Measurements from ENCODE around the gene ARPC1A.
"Not testable (repeated sequence)": the region's sequence is repeated elsewhere in the genome, so short reads cannot be mapped to it uniquely, and the experiment has no call there.

Gene ARPC1A

DNA sequence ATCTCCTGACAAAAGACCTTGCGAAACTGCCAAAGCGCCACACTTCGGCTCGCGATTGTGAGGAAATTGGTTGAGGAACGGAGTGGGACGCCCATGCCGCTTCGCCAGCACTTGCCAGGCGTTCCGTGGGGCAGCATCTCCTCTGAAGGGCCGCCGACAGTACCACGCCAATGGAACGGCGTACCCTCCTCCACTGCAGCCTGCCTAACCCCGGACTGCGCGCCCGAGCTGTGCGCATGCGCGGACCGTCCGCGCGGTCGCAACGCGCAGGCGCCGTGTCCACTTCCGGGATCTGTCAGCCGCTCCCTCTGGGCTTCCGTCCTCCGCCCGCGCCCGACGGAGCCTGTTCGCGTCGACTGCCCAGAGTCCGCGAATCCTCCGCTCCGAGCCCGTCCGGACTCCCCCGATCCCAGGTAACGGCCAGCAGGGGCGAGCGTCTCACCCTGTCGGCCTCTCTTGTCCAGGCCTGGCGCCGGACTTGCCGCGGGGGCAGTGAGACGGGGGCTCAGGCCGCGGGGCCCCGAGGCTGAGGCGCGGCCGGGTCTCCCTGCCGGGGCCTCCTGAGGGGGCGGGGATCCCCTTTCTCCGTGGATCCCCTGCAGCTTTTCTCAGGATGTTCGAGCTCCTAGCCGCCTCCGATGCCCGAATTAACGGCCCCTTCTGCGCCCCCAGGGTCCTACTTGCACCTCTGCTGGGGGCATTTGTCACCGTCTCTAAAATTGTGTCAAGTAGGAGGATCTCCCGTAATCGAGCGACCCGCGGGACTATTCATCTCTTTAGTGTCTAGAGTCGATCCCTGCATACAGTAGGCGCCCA lies at the start of gene ARPC1A:
TSS of gene ARPC1A (plus strand) at position 307 of the 816 bp plus-strand sequence. CDS start 7,456 bp downstream, outside the sequence.
- DNase-seq (ENCODE audit: low spot score) = peak; percentile 100

DNA sequence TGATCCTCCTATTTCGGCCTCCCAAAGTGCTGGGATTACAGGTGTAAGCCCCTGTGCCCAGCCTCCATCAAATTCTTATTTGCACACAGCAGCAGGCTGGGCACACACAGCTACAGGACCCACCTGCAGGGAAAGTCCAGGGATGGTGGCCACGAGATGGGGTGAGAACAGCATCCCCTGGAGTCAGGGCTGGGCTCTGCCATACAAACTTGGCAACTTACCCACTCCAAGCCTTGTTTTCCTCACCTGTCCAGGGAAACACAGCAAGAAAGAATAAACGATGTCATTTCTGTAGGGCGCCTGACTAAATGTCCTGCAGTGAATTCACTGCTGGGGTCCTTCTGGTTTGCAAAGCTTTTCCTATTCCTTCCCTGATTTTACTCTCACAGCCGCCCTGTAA lies 47.5 kb upstream of the ARPC1A start:
- DNase-seq (ENCODE audit: low spot score) = no peak

DNA sequence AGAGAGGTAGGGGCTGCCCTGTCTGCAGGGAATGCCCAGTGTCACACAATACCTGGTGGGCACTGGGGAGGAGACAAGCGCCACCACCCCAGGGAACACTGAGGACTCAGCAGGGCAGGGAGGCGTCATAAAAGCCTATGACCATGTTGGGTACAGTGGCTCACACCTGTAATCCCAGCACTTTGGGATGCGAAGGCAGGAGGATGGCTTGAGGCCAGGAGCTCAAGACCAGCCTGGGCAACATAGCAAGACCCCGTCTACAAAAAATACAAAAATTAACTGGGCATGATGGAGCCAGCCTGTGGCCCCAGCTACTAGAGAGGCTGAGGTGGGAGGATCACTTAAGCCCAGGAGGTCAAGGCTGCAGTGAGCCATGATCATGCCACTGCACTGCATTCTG lies 41.5 kb upstream of the ARPC1A start:
- DNase-seq (ENCODE audit: low spot score) = not testable (repeated sequence)

DNA sequence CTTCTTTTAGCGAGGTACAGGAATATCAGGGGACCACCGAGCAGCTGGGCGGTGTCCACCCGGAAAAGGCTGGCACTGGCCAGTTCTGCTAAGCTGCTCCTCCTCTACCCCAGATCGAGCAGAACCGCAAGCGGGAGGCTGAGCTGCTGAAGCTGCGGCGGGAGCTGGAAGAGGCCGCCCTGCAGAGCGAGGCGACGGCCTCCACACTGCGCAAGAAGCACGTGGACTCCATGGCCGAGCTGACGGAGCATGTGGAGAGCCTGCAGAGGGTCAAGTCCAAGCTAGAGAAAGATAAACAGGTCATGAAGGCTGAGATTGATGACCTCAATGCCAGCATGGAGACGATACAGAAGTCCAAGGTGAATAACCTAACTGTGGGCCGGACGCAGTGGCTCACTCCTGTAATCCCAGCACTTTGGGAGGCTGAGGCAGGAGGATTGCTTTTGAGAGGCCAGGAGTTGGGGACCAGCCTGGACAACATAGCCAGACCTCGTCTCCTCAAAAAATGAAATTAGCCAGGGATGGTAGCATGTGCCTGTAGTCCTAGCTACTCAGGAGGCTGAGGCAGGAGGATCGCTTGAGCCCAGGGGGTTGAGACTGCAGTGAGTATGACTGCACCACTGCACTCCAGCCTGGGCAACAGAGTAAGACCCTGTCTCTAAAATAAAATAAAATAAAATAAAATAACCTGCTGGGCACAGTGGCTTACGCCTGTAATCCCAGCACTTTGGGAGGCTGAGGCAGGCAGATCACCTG lies 37.7 kb upstream of the ARPC1A start:
- DNase-seq (ENCODE audit: low spot score) = no peak

DNA sequence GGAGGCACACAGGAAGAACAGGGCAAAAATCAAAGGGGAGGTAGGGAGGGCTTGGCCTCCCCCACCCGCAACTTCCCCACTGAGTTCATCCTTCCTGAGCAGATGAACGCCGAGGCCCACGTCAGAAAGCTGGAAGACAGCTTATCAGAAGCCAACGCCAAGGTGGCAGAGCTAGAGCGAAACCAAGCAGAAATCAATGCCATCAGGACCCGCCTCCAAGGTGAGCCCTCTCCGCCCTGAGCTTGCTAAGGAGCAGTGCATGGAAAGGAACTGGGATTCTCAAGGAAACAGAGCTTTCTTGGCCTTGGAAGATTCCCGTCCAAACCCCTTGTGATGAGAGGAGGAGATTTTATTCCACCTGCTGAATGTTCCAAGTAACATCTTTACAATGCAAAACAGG lies 36.5 kb upstream of the ARPC1A start:
- DNase-seq (ENCODE audit: low spot score) = no peak

DNA sequence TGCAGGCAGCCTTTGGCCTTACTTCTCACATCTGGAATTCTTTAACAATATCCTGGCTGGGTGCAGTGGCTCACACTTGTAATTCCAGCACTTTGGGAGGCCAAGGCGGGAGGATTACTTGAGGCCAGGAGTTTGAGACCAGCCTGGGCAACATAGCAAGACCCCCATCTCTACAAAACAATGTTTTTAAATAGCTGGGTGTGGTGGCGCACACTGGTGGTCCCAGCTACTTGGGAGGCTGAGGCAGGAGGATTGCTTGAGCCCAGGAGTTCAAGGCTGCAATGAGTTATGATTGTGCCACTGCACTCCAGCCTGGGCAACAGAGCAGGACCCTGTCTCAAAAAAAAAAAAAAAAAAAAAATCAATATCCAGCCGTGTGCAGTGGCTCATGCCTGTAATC lies 35.5 kb upstream of the ARPC1A start:
- not testable (repeated sequence) for DNase-seq (ENCODE audit: low spot score)

DNA sequence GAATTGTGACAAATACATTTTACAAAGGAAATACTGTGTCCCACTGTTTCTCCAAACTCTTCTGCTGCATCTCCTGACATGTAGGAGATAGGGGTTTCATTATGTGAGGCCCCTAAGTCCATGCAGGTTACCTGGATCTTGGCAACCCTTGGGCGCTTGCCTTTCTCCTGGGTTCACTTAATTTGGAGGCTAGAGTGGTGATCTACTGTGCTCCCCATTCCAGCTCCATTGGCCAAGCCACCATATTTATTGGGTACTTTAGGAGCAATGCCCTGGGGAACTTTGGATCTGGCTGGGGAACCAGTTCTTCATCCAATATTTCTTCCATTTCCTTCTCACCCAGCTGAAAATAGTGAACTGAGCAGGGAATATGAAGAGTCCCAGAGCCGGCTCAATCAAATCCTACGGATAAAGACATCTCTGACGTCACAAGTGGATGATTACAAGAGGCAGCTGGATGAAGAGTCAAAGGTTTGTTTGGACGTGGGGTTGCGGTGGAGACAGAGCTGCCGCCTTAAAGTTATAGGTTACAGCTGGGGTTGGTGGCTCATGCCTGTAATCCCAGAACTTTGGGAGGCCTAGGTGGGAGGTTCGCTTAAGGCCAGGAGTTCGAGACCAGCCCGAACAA lies 34.6 kb upstream of the ARPC1A start:
- no peak for DNase-seq (ENCODE audit: low spot score)

DNA sequence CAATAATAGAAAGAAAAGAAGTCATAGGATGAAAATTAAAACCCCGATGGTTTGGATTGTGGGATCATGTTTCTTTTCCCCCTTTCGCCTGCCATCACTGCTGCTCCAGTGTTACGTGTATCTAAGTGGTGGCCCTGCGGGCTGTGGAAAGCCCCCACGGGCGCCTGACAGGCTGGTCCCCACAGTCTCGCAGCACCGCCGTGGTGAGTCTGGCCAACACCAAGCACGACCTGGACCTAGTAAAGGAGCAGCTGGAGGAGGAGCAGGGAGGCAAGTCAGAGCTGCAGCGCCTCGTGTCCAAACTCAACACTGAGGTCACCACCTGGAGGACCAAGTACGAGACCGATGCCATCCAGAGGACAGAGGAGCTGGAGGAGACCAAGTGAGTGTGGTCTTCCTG lies 33.6 kb upstream of the ARPC1A start:
- DNase-seq (ENCODE audit: low spot score) = no peak

DNA sequence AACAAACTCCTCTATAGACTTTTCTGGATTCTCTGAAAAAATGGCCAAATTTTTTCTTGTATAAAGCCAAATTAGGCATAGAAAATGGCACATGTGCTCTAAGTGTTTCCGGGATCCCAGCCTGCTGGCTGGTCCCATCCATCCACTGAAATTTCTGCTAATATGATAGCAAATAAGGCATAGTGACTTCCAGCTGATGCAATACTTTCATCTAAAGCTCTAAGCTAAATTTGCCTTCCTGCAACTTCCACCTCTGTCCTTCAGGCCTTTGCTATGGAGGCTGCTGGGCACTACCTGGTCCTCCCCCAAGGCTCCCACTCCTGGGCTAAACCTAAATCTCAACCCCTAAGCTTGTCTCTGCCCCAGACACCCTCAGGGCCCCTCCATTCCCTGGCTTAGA lies 32.5 kb upstream of the ARPC1A start:
- no peak for DNase-seq (ENCODE audit: low spot score)

DNA sequence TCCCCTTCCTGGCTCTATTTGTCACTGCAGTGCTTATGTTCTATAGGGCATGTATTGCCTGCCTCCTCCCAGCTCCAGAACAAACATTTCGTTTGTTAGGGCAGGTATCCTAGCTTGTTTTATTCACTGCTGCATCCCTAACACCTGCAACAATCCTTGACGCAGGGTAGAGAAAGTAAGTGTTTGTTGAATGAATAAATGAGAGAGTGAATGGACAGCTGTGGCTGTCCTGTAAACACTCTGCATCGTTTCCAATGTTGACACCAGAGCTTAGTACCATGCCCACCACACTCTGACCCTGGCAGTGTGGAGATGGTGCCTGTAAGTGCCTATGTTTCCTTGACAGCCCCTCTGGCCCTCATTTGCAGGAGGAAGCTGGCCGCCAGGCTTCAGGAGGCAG lies 32.0 kb upstream of the ARPC1A start:
- no peak for DNase-seq (ENCODE audit: low spot score)

DNA sequence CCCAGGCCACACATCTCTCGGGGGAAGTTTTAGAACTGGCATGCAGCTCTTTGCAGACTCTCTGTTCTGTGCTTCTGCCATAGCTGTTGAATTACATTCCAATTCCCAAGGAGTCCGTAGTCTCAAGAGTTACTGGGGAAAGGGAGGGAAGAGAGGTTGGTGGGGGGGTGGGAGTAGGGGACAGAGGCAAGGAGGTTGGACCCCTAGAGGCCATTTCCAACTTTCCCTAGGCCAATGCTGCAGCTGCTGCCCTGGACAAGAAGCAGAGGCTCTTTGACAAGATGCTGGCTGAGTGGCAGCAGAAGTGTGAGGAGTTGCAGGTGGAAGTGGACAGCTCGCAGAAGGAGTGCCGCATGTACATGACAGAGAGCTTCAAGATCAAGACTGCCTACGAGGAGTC lies 29.2 kb upstream of the ARPC1A start:
- no peak for DNase-seq (ENCODE audit: low spot score)

DNA sequence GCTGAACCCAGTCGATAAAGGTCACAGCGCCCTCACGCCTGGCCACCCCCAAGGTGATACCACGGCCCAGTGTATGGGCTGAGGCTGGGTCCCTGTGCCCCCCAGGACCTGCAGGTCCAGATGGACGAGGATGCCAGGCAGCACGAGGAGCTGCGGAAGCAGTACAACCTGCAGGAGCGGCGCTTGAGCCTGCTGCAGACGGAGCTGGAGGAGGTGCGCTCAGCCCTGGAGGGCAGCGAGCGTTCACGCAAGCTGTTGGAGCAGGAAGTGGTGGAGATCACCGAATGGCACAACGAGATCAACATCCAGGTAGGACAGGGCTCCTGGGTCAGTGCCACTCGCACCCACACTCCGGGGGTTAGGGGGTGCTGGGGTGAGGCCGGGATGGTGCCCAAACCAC lies 24.2 kb upstream of the ARPC1A start:
- no peak for DNase-seq (ENCODE audit: low spot score)

DNA sequence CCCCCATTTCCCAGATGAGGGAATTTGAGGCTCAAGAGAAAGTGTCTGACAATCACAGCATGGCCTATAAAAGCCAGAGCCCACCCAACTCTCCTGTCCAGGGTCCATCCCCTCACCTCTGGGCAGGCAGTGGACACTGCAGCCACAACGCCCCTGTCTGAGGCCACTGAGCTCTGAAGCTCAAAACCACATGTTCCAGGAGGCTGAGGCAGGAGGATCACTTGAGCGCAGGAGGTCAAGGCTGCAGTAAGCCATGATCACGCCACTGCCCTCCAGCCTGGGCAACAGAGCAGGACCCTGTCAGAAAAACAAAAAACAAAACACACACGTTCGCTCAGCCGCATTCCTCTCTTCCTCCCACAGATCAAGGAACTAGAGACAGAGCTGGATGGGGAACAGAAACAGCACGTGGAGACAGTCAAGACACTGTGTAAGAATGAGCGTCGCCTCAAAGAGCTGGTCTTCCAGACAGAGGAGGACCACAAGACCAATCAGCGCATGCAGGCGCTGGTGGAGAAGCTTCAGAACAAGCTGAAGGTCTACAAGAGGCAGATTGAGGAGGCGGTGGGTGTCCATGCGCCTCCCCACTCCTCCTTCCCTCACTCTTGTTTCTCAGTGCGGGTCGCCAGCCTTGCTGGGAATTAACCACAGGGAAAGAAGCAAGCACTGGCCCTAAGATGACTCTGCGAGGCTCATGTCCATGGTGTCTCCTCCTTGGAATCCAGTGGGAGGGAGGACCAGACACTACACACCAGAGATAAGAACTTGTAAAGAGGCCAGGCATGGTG lies 20.0 kb upstream of the ARPC1A start:
- DNase-seq (ENCODE audit: low spot score) = no peak

DNA sequence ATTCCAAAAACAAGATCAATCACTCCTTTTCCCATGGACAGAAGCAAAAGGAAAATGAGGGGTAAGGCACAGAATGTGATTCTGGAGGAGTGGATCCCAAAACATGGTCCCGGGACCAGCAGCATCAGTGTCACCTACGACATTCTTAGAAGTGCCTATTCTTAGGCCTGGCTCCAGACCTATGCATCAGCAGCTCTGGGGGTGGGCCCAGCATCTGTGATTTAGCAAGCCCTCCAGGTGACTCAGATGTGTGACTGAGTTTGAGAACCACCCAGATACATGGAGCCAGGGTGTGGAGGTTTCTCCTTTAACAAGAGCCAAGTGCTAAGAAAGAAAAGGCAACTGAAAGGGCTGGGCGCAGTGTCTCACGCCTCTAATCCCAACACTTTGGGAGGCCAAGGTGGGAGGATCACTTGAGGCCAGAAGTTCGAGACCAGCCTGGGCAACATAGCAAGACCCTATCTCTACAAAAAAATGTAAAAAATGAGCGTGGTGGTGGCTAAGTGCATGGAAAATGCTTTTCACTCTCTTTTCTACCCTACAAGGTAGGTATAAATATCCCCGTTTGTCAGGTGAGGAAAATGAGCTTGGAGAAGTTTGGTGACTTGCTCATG lies 17.1 kb upstream of the ARPC1A start:
- DNase-seq (ENCODE audit: low spot score) = peak; percentile 50

DNA sequence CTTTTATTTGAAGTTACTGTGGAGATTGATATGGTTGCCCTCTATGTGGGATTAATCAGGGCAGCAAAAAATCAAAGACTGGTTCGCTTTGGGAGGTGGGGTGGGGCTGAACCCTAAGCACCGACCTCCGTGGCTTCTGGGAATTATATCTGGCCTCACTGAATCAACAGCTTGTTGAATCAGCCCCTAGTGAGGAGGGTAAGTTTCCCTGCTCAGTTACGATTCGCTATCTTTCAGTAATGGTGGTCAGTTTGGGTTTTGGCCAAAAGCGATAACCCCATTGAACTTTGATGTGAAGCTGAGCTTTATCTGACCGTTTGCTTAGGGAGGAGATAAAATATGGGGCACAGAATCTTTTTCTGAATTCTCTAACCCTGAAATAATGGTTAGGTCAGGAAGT lies 16.6 kb upstream of the ARPC1A start:
- DNase-seq (ENCODE audit: low spot score) = no peak

DNA sequence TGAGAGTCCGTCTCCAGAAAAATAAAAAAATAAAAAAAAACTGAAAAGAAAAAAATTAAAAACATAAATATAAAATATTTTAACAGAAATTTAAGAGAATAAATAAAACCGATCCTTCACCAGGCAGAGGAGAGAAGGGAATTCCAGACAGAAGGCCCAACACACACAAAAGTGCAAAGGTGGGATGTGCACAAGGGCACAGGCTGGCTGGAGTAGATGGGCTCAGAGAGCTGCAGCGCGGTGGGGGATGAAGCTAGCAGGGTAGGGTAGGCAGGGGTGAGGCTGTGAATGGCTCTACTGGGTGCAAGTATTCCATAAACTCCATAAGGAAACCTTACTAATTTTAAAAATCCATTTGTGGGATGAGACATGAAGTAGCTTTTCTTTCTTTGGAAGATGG lies 15.7 kb upstream of the ARPC1A start:
- no peak for DNase-seq (ENCODE audit: low spot score)

DNA sequence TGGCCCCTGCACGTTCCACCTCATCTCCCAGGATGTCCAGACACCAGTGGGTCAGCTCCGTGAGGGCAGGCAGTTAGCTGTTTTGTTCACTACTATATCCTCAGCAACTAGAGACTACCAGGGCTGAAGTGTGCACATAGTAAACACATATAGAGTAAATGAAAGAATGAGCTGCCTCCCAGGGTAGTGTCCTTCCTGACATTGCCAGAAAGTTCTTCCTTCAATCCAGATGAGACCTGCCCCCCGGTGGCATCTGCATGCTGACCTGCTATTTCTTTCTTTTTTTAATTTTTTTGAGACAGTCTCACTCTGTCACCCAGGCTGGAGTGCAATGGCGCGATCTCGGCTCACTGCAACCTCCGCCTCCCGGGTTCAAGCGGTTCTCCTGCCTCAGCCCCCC lies 14.0 kb upstream of the ARPC1A start:
- no peak for DNase-seq (ENCODE audit: low spot score)

DNA sequence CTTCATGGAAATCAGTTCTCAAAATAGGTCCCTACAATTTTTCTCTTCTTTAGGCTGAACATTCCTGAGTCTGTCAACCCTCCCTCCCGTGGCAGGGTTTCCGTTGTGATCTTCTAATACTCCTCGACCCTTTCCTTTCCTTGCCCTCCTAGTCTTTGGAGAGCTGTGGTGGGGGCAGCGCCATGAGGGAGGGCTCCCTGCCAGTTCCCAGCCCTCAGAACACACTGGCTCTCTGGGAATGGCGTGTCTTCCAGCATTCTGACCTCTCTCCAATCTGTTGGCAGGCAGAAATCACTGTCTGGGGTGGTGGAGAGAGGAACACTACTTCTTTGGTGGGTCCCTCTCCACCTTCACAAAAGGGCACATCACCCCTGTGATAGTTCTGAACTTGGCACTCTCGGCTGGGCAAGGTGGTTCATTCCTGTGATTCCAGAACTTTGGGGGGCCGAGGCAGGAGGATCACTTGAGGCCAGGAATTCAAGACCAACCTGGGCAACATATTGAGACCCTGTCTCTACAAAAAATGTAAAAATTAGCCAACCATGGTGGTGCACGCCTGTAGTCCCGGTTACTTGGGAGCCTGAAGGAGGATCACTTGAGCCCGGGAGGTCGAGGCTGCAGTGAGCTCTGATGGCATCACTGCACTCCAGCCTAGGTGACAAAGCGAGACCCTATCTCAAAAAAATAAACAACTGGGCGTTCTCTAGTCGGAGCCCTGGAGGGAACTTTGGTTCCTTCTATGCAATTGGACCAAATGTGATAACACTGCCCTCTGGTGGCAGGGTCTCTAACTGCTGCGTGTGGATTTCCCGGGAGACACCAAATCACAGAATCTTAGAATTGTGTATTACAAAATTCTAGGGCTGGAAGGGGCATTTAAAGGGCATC lies 13.1 kb upstream of the ARPC1A start:
- peak; percentile 81 for DNase-seq (ENCODE audit: low spot score)

DNA sequence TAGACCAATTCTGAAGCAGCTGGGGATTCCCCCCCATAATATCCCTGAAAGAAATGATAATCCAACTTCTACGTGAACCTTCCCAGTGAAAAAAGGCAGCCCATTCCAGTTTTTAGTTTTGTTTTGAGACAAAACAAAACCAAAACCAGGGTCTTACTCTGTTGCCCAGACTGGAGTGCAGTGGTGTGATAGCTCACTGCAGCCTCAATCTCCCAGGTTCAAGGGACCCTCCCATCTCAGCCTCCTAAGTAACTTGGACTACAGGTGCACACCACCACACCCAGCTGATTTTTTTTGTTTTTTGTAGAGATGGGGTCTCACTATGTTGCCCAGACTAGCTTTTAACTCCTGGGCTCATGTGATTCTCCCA lies 12.5 kb upstream of the ARPC1A start:
- no peak for DNase-seq (ENCODE audit: low spot score)

DNA sequence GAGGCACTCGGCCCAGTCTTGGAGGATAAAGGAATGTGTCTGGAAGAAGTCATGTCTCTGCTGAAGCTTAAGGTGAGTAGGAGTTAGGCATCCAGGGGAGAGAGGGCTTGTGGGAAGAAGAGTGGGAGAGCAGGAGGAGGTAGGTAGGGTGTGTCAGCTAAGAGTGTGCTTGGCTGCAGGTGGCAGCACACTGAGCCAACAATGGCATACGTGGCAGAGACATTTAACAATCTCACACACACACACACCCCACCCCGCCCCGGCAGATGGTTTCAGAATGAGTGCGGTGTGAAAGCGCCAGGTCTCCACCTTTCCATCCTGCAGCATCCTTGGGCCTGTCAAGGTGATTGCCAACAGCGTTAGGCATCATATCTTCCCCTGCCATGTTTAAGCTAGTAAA lies 11.2 kb upstream of the ARPC1A start:
- DNase-seq (ENCODE audit: low spot score) = no peak

DNA sequence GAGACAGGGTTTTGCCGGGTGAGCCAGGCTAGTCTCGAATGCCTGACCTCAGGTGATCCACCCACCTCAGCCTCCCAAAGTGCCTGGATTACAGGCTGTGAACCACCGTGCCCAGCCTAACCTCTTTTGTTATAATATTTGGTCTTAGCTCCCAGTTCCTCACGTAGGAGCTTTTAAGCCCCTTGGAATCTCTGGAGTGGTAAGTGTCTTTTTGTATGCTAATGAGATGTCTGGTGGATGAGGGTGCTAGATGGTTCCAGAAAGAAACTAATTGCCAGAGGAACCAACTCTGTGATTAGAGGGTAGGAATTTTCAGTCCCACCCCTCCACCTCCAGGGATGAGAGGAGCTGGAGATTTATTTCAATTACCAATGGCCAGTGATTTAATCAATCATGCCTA lies 5.3 kb upstream of the ARPC1A start:
- DNase-seq (ENCODE audit: low spot score) = no peak

All from AG20443 (cell line).